ENCODE results near the gene ADGRV1.

ADGRV1 gene

GRCh38 chr5:91183743-91184142 lies 625.1 kb downstream of the ADGRV1 start:
- no peak for DNase-seq

- no peak for DNase-seq
These were observed 627.5 kb downstream of the ADGRV1 start for GRCh38 chr5:91186101-91186500.

GRCh38 chr5:91187032-91187431 lies 628.4 kb downstream of the ADGRV1 start:
- no peak for DNase-seq

- no peak for DNase-seq
These were observed 630.2 kb downstream of the ADGRV1 start for GRCh38 chr5:91188755-91189154.

- DNase-seq = no peak
These were observed 631.1 kb downstream of the ADGRV1 start for GRCh38 chr5:91189480-91190313.

GRCh38 chr5:91190314-91190690 lies 631.7 kb downstream of the ADGRV1 start:
- DNase-seq = no peak

GRCh38 chr5:91194824-91195381 lies 636.3 kb downstream of the ADGRV1 start:
- DNase-seq = peak; percentile 54

- DNase-seq = no peak
These were observed 642.1 kb downstream of the ADGRV1 start for GRCh38 chr5:91200692-91201091.

GRCh38 chr5:91206103-91206502 lies 647.5 kb downstream of the ADGRV1 start:
- no peak for DNase-seq

GRCh38 chr5:91206734-91207133 lies 648.1 kb downstream of the ADGRV1 start:
- no peak for DNase-seq

- no peak for DNase-seq
These were observed 648.7 kb downstream of the ADGRV1 start for GRCh38 chr5:91207248-91207647.

- no peak for DNase-seq
These were observed 653.6 kb downstream of the ADGRV1 start for GRCh38 chr5:91211997-91212713.

- DNase-seq = peak; percentile 87
These were observed 654.1 kb downstream of the ADGRV1 start for GRCh38 chr5:91212714-91213092.

All from NCI-H446 treated with DMSO at 0.1 percent for 48 hours (cell line).